HEK293 (cell line): ENCODE data around the gene ADAMTS17.

Source experiments
- CTCF ChIA-PET: fragments of 350-600 bp; formaldehyde crosslinking; extraction: SDS; loops from one replicate; lab custom pipeline; 2021; ENCODE audit warnings: antibody characterized with exemption; lab: Yijun Ruan, JAX
- POLR2A ChIA-PET: fragments of 300-600 bp; formaldehyde crosslinking; extraction: SDS; loops from one replicate; lab custom pipeline; 2020; ENCODE audit warnings: antibody characterized with exemption, inconsistent platforms; lab: Yijun Ruan, JAX
- H3K27ac ChIP-seq: fragments of 200-500 bp; sonication (Bioruptor generic); 2 replicates; pipeline ENCODE4 v1.5.1; 2014; ENCODE audit warnings: low read depth, low read length, control low read depth, inconsistent platforms; ENCODE audit errors: extremely low read depth
- H3K36me3 ChIP-seq, 2 experiments: fragments of 200-500 bp in 1 of 2; sonication (Bioruptor generic) in 1 of 2; 1 replicate in 1 of 2; 2 replicates in 1 of 2; pipeline ENCODE4 v1.5.1; 2014 to 2017; ENCODE audit warnings: inconsistent platforms in 2 of 2, low read length in 2 of 2; ENCODE audit not compliant: control insufficient read depth in 2 of 2, insufficient read depth in 1 of 2
- H3K4me1 ChIP-seq: fragments of 200-500 bp; sonication (Bioruptor generic); 2 replicates; pipeline ENCODE4 v1.5.1; 2014; ENCODE audit warnings: mild to moderate bottlenecking, low read length, inconsistent platforms; ENCODE audit not compliant: control insufficient read depth, insufficient read depth
- H3K4me3 ChIP-seq: 2 replicates; pipeline ENCODE4 v1.5.1; 2011; ENCODE audit warnings: low read depth, mild to moderate bottlenecking, control low read depth, low read length, moderate library complexity
- H3K9me3 ChIP-seq: fragments of 200-500 bp; sonication (Bioruptor generic); 2 replicates; pipeline ENCODE4 v1.5.1; 2014; ENCODE audit warnings: low read depth, low read length, inconsistent platforms; ENCODE audit not compliant: control insufficient read depth, insufficient read depth
- ELK4 ChIP-seq: IDR thresholded peaks from 2 replicates; pipeline ENCODE4 v1.6.1; 2011; ENCODE audit warnings: mild to moderate bottlenecking, low read depth, low read length, borderline replicate concordance
- KLF1 ChIP-seq: fragments of 450-650 bp; formaldehyde crosslinking; IDR thresholded peaks from 2 replicates; pipeline ENCODE4 v1.5.1; 2016; ENCODE audit warnings: missing biosample characterization, missing genetic modification characterization
- KLF10 ChIP-seq: fragments of 450-650 bp; IDR thresholded peaks from 2 replicates; pipeline ENCODE4 v1.5.1; 2018; ENCODE audit warnings: missing biosample characterization, mild to moderate bottlenecking, missing genetic modification characterization
- KLF9 ChIP-seq: fragments of 450-650 bp; formaldehyde crosslinking; IDR thresholded peaks from 2 replicates; pipeline ENCODE4 v1.5.1; 2016; ENCODE audit warnings: missing biosample characterization, missing genetic modification characterization, low read depth
- PRDM1 ChIP-seq: fragments of 450-650 bp; formaldehyde crosslinking; IDR thresholded peaks from 2 replicates; pipeline ENCODE4; 2016; ENCODE audit warnings: missing biosample characterization, missing genetic modification characterization
- TCF7L2 ChIP-seq: IDR thresholded peaks from 2 replicates; pipeline ENCODE4 v1.6.1; 2011; ENCODE audit warnings: low read depth, mild to moderate bottlenecking, inconsistent platforms, low read length, moderate library complexity, borderline replicate concordance
- ZBTB26 ChIP-seq: fragments of 450-650 bp; formaldehyde crosslinking; optimal IDR thresholded peaks from 2 replicates; pipeline ENCODE3; 2016; ENCODE audit warnings: missing biosample characterization, mild to moderate bottlenecking, missing genetic modification characterization
- ZEB2 ChIP-seq: fragments of 450-650 bp; formaldehyde crosslinking; IDR thresholded peaks from 2 replicates; pipeline ENCODE4 v1.5.1; 2016; ENCODE audit warnings: missing biosample characterization, missing genetic modification characterization
- ZNF112 ChIP-seq: fragments of 450-650 bp; formaldehyde crosslinking; IDR thresholded peaks from 2 replicates; pipeline ENCODE4 v1.5.0; 2017; ENCODE audit warnings: missing biosample characterization, missing genetic modification characterization
- ZNF248 ChIP-seq: fragments of 450-650 bp; formaldehyde crosslinking; IDR thresholded peaks from 2 replicates; pipeline ENCODE4 v1.5.1; 2017; ENCODE audit warnings: missing biosample characterization, missing genetic modification characterization
- ZNF274 ChIP-seq, 2 experiments: fragments of 200-500 bp in 1 of 2; fragments of 450-650 bp in 1 of 2; sonication (Bioruptor generic) in 1 of 2; formaldehyde crosslinking in 1 of 2; IDR thresholded peaks; 2 replicates each; pipeline versions ENCODE4 v1.5.1 to v1.6.1; 2014 to 2016; ENCODE audit warnings: borderline replicate concordance in 1 of 2, inconsistent platforms in 1 of 2, low read length in 1 of 2, missing biosample characterization in 1 of 2, missing genetic modification characterization in 1 of 2
- ZNF544 ChIP-seq: fragments of 450-650 bp; formaldehyde crosslinking; IDR thresholded peaks from 2 replicates; pipeline ENCODE4 v1.5.0; 2017; ENCODE audit warnings: missing biosample characterization, missing genetic modification characterization
- ZNF610 ChIP-seq: fragments of 450-650 bp; formaldehyde crosslinking; IDR thresholded peaks from 2 replicates; pipeline ENCODE4 v1.5.1; 2016; ENCODE audit warnings: missing biosample characterization, missing genetic modification characterization, borderline replicate concordance
- ZNF623 ChIP-seq: fragments of 450-650 bp; formaldehyde crosslinking; IDR thresholded peaks from 2 replicates; pipeline ENCODE4 v1.5.1; 2016; ENCODE audit warnings: missing biosample characterization, missing genetic modification characterization
- ZNF660 ChIP-seq: fragments of 450-650 bp; IDR thresholded peaks from 2 replicates; pipeline ENCODE4 v1.5.1; 2018; ENCODE audit warnings: missing biosample characterization, mild to moderate bottlenecking, missing genetic modification characterization
- ZXDB ChIP-seq: fragments of 450-650 bp; formaldehyde crosslinking; IDR thresholded peaks from 2 replicates; pipeline ENCODE4 v1.5.1; 2016; ENCODE audit warnings: missing biosample characterization, missing genetic modification characterization
- TF ChIP-seq, protein P1 (sequence below): fragments of 450-650 bp; formaldehyde crosslinking; IDR thresholded peaks from 2 replicates; pipeline ENCODE4 v1.5.1; 2017; ENCODE audit warnings: missing biosample characterization, missing genetic modification characterization
- TF ChIP-seq, protein P2 (sequence below): fragments of 450-650 bp; formaldehyde crosslinking; IDR thresholded peaks from 2 replicates; pipeline ENCODE4 v1.5.1; 2016; ENCODE audit warnings: missing biosample characterization, missing genetic modification characterization, low read depth

Gene ADAMTS17

DNA sequence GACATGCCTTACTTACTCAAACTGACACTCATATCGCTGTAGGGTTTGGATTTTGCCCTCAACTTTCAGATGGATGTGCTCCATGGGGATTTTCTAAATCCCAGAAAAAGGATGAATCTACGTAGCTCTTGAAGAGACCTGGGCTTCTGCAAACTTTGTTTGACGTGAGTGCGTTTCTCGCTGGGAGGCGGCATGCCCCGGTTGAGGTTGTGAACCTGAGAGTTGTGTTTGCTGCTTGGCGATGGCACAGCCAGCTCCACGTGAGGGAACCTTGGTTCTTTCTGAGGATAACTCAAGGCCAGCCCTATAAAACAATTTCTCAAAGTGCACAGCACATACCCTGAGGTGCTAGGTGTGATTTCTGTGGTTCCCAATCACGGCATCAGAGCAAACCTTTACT, 209.5 kb downstream of the ADAMTS17 start (continued):
- no peak for TF ChIP-seq ELK4
- no peak for TF ChIP-seq ZEB2 (tag by site-specific recombination)
- no peak for TF ChIP-seq KLF9 (tag by site-specific recombination)
- TF ChIP-seq KLF1 (tag by site-specific recombination): no peak
- TF ChIP-seq, protein P1, sequence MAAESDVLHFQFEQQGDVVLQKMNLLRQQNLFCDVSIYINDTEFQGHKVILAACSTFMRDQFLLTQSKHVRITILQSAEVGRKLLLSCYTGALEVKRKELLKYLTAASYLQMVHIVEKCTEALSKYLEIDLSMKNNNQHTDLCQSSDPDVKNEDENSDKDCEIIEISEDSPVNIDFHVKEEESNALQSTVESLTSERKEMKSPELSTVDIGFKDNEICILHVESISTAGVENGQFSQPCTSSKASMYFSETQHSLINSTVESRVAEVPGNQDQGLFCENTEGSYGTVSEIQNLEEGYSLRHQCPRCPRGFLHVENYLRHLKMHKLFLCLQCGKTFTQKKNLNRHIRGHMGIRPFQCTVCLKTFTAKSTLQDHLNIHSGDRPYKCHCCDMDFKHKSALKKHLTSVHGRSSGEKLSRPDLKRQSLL (tag by site-specific recombination): no peak

DNA sequence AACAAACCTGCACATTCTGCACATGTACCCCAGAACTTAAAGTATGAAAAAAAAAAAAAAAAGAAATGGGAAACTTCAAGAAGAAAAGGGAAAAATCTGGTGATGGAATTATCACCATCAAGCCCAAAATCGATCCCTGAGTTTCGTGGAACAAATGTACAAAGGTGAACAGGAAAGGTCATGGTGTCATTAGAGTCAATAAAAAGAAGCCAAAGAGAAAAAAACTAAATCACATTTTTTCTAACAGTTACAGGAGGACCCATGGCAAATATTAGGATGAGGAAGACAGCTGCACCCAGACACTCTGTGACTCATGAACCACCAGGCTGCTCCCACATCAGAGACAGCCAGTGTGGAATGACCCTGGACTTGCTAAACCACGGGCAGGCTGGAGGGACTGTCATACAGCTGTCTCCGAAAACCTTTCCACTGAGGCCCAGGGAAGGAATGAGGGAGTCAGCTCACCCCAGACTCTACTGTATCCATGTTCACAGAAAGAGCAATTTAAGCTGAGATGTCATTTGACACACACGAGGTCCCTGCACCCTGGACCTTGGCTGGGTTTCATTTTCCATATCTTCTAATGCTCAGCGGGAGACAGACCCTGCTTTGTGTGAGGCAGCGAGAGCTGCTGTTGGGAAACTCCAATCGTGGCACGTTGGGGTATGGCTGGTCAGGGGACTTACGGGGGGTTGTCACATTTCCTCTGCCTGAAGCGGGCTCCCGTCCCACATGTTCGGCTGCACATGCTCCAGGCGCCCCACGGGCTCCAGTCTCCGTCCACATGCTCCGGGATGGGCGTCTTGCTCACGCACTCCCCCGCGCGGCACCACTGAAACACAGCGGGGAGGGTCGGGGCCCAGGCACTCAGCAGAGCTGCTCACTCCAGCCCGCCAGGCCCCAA, 210.2 kb downstream of the ADAMTS17 start:
- ChIA-PET POLR2A (no interaction called here), CTCF (no interaction called here)
- Histone ChIP-seq H3K4me3 (no peak overlapping the region), H3K4me1 (no peaks in the 10 kb centered on the region), H3K9me3 (no peaks in the 10 kb centered on the region), H3K27ac (no peak overlapping the region), H3K36me3 (no peaks in the 10 kb centered on the region)
- TF ChIP-seq ZNF660 (tag by site-specific recombination) (no peak), KLF1 (tag by site-specific recombination) (no peak), ZNF248 (tag by site-specific recombination) (no peak), KLF10 (tag by site-specific recombination) (no peak), ZNF274 (IDR thresholded peaks at IDR 0.05; ENCODE audit: low read length) (no peak), ZNF274 (tag by site-specific recombination; IDR thresholded peaks at IDR 0.05; ENCODE audit: borderline replicate concordance) (no peak), ZNF610 (tag by site-specific recombination) (no peak)

- TF ChIP-seq ZXDB (no peak), PRDM1 (no peak), ZNF112 (tag by site-specific recombination) (no peak), ZBTB26 (tag by site-specific recombination) (no peak), ZNF248 (tag by site-specific recombination) (no peak), ZNF544 (tag by site-specific recombination) (no peak), ZNF623 (no peak), ZNF610 (tag by site-specific recombination) (no peak), TCF7L2 (no peak)
- TF ChIP-seq, protein P2, sequence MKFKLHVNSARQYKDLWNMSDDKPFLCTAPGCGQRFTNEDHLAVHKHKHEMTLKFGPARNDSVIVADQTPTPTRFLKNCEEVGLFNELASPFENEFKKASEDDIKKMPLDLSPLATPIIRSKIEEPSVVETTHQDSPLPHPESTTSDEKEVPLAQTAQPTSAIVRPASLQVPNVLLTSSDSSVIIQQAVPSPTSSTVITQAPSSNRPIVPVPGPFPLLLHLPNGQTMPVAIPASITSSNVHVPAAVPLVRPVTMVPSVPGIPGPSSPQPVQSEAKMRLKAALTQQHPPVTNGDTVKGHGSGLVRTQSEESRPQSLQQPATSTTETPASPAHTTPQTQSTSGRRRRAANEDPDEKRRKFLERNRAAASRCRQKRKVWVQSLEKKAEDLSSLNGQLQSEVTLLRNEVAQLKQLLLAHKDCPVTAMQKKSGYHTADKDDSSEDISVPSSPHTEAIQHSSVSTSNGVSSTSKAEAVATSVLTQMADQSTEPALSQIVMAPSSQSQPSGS (tag by site-specific recombination): no peak
- POLR2A ChIA-PET: no interaction called here
- no peaks in the 10 kb centered on the region for H3K4me1 ChIP-seq
- no peaks in the 10 kb centered on the region for H3K9me3 ChIP-seq
- no peak overlapping the region for H3K4me3 ChIP-seq
- H3K27ac ChIP-seq: no peak overlapping the region
- CTCF ChIA-PET: no interaction called here
- H3K36me3 ChIP-seq: no peaks in the 10 kb centered on the region
Observed at GRCh38 chr15:100129677-100130076, 212.1 kb downstream of the ADAMTS17 start.
